Measurements from ENCODE around the gene TEX54.
"Not testable (repeated sequence)": the region's sequence is repeated elsewhere in the genome, so short reads cannot be mapped to it uniquely, and the experiment has no call there.

TEX54 gene

DNA sequence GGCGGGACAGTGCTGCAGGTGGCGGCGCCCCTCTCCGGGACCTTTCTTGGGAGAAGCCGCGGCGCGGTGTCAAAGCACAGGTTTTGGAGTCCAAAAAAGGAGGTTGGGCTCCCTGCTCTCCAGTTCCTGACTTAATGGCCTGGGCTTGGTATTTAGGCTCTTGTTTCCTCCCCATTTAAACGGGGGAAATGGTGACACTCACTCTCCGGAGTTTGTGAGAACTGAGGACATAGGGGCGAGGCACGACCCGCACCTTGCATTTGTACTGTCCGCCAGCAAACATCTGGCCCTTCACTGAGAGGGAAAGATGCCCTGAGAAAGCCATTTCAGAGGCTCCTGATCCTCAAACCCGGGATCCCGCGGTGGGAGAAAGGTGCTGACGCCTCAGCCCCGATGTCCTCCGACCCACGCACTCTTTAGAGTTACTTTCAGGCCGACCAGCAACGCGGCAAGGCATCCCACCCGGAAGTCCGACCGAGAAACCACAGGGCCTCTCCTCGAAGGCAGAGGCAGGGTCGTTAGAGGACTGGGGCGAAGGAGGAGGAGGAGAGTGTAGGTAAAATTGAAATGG lies 9.6 kb upstream of the TEX54 start:
- peak; percentile 78 for FAIRE-seq
- TF ChIP-seq POLR2A (IDR thresholded peaks at IDR 0.05; ENCODE audit: low read depth, low read length): no peak; the same call in 1 of the 2 replicates
- TF ChIP-seq TAF1 (IDR thresholded peaks at IDR 0.05; ENCODE audit: borderline replicate concordance, low read depth, low read length): no peak
- no peak for TF ChIP-seq POLR2AphosphoS5 (IDR thresholded peaks at IDR 0.05; ENCODE audit: low read depth, low read length)
- peak; percentile 34 for DNase-seq (ENCODE audit: insufficient read length)

DNA sequence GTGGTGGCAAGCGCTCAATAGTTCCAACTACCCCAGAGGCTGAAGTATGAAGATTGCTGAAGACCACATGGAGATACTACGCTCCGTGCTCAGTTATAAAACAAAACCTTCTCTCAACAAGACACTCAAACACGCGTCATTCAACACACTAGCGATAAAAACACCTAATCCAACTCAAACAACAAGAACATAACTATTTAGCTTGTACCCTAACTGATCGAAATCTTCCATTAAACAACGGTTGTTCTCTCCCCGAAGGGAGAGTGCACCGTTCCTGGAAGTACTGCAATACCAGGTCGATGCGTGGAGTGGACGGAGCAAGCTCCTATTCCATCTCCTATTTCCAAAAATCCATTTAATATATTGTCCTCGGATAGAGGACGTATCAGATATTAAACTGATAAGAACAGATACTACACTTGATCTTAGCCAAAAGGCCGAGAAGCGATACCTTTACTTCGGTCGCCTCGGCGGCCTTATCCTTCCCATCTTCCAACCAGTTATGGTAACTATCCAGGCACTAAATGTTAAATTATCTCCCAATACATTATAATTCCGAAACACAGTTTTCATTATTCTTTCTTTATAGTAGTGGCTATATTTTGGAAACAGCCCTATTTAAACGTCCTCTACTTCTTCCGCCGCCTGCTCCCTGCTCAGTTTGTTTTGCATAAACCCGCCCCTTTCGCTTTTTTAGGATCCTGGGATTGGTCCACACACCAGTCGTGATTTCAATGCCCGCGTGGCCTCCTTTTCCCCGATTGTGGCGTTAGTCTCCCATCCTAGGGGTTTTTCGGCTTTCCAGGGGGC lies 8.9 kb upstream of the TEX54 start:
- DNase-seq (ENCODE audit: insufficient read length): peak; percentile 84
- FAIRE-seq: peak; percentile 97
- TF ChIP-seq POLR2AphosphoS5 (IDR thresholded peaks at IDR 0.05; ENCODE audit: low read depth, low read length) (peak; percentile 100), POLR2A (IDR thresholded peaks at IDR 0.05; ENCODE audit: low read depth, low read length) (peak; percentile 100), TAF1 (IDR thresholded peaks at IDR 0.05; ENCODE audit: borderline replicate concordance, low read depth, low read length) (peak; percentile 40; the same call in 1 of the 2 replicates)

DNA sequence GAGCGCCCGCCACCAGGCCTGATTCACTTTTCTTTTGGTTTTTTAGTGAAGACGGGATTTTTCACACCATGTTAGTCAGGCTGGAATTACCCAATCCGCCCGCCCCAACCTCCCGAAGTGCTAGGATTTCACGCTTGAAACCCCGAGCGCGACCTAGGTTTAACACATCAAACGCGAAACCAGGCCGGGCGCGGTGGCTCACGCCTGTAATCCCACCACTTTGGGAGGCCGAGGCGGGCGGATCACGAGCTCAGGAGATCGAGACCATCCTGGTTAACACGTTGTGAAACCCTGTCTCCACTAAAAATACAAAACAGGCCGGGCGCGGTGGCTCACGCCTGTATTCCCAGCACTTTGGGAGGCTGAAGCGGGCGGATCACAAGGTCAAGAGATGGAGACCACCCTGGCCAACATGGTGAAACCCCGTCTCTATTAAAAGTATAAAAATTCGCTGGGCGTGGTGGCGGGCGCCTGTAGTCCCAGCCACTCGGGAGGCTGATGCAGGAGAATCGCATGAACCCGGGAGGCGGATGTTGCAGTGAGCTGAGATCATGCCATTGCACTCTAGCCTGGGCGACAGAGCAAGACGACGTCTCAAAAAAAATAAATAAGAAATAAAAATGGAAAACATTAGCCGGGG lies 8.2 kb upstream of the TEX54 start:
- not testable (repeated sequence) for DNase-seq (ENCODE audit: insufficient read length); FAIRE-seq

DNA sequence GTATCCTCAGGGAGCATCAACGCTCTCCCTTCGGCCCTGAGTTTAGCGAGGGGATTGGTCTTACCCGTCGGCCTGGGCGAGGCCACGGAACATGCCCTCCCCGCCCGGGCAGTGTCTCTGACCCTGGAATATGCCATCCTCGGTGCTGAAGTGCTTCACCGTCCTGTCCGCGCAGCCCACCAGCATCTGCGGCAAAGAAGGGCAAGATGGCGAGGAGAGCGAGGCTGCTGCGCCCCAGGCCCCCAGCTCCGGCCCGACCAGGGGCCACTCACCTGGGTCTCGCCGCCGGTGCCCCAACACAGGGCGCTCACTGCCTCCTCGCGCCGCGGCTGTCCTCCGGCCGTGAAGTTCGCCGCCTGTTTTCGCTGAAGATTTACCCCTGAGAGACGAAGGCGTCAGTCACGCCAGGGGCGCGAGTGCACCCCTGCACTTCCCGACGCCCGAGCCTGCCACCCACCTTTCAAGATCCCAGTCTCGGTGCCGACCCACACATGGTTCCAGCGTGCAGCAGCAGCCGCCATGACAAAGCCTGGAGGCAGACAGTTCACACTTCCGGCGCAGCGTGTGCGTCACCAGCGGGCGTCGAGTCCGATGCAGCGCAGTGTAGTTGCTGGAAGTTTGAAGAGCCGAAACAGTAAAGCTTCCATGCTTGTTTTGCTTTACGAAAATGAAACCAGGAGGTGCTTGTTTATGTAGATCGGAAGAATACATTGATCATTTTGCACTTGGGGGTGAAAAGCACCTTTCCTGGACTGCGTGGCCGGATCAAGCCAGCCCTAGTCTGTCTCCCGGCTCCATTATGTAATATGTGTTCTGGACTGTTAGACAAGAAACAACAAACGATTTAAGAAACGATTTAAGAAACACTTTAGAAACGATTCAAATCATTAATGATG lies 6.7 kb upstream of the TEX54 start, which contains the start of gene WDR74:
WDR74 (minus strand) TSS at position 541 of the 896 bp plus-strand sequence; CDS start at position 521, 20 bp downstream.
- TF ChIP-seq POLR2AphosphoS5 (IDR thresholded peaks at IDR 0.05; ENCODE audit: low read depth, low read length) (peak; percentile 95), POLR2A (IDR thresholded peaks at IDR 0.05; ENCODE audit: low read depth, low read length) (peak; percentile 96), TAF1 (IDR thresholded peaks at IDR 0.05; ENCODE audit: borderline replicate concordance, low read depth, low read length) (peak; percentile 95)
- DNase-seq (ENCODE audit: insufficient read length): peak; percentile 83
- FAIRE-seq: peak; percentile 91

DNA sequence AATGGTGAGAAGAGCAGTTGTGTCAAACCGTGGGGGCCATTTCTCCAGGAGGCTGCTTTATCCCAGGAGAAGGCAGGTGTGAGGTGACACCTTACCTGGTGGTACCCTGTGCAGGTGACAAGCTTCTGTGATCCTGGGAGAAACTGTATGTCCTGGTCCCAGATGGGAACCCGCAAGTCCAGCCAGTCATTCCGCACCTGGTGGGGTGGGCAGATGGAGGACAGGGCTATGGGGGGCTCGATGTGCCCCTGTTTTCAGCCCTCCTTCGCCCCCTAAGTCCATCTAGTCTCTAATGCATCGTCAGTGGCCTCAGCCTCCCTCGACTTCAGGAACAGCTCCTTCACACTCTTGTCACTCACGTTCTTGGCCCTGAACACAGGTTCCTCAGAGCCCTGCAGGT lies 2.7 kb upstream of the TEX54 start:
- TF ChIP-seq POLR2AphosphoS5 (IDR thresholded peaks at IDR 0.05; ENCODE audit: low read depth, low read length): no peak
- no peak for TF ChIP-seq POLR2A (IDR thresholded peaks at IDR 0.05; ENCODE audit: low read depth, low read length)
- TF ChIP-seq TAF1 (IDR thresholded peaks at IDR 0.05; ENCODE audit: borderline replicate concordance, low read depth, low read length): no peak
- FAIRE-seq: no peak
- DNase-seq (ENCODE audit: insufficient read length): no peak

DNA sequence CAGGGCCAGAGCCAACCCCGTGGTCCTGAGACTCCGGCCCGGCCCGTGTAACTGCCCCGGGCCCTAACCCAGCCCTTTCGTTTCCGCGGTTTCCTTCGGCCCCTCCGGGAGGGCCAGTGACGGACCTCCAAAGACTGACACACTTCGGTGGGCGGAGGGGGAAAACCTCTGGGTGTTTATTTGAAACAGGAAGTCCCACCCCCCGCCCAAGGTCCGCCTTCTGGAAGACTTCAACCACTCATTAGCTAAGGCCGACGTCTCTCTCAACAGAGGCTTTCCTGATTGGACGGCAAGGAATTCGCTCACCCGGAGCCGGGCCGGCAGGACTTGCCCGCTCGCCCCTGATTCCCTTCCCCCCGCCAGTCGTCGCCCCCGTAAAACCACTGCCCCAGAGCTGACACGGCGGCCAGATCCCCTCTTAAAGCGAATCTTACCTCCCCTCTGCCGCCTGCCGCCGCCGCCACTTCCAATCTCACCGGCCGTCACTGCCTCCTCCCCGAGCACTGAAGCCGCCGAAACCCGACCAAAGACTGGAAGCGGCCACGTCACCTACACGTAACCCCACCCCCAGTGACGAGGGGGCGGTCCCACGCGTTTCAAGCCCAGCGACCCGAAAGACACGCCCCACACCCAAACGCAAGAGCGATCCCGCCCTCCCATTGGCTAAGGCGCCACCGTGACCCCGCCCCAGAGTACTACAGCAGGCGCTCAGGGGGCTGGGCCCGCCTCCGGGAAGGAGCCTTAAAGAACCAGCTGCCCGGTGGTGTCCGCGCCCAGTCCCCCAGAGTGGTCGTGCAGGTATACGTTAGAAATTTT lies 913 bp downstream of the TEX54 start, which contains the start of gene STX5:
STX5 (minus strand) TSS at position 532 of the 816 bp plus-strand sequence. CDS start 808 bp downstream, outside the sequence.
- DNase-seq (ENCODE audit: insufficient read length): peak; percentile 96
- TF ChIP-seq POLR2AphosphoS5 (IDR thresholded peaks at IDR 0.05; ENCODE audit: low read depth, low read length) (no peak; the same call in 1 of the 2 replicates), POLR2A (IDR thresholded peaks at IDR 0.05; ENCODE audit: low read depth, low read length) (peak; percentile 80), TAF1 (IDR thresholded peaks at IDR 0.05; ENCODE audit: borderline replicate concordance, low read depth, low read length) (peak; percentile 92; the same call in 1 of the 2 replicates)
- FAIRE-seq: peak; percentile 96

DNA sequence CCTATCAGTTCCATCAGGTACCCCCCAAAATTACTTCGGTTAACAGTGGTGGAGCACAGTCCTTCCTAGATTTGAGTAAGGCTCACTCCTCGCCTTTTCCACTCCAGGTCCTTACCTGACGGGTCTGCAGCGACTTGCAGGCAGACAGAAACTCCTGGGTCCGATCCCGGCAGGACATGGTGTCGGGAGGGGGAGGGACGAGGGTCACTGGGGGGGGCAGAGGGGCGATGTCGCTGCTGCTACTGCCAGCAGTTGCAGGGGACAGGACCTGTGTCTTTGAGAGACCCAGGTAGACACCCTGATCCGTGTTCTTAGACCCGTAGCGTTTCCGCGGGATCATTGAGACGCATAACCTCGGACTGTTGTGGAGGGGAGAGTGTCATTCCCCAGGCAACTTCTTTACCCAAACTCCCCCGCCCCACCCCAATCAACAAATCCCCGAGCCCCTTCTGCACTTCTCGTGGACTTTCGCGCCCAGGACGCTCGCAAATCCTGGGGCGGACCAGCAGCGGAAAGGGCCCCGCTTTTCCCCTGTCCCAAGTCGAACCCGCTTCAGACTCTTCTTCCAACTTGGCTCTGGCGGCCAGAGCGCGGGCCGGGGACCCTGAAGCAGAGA lies 1.6 kb downstream of the TEX54 start:
- FAIRE-seq: peak; percentile 48
- TF ChIP-seq TAF1 (IDR thresholded peaks at IDR 0.05; ENCODE audit: borderline replicate concordance, low read depth, low read length) (no peak), POLR2AphosphoS5 (IDR thresholded peaks at IDR 0.05; ENCODE audit: low read depth, low read length) (no peak), POLR2A (IDR thresholded peaks at IDR 0.05; ENCODE audit: low read depth, low read length) (no peak)
- DNase-seq (ENCODE audit: insufficient read length): no peak

DNA sequence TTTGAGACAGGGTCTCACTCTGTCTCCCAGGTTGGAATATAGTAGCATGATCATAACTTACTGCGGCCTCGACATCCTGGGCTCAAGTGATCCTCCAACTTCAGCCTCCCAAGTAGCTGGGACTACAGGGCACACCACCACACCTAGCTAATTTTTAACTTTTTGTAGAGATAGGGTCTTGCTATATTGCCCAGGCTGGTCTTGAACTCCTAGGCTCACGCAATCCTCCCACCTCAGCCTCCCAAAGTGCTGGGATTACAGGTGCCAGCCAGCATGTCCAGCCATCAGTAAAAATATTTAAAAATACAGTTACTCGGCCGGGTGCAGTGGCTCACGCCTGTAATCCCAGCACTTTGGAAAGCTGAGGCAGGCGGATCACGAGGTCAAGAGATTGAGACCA lies 4.5 kb downstream of the TEX54 start:
- DNase-seq (ENCODE audit: insufficient read length); FAIRE-seq: not testable (repeated sequence)

DNA sequence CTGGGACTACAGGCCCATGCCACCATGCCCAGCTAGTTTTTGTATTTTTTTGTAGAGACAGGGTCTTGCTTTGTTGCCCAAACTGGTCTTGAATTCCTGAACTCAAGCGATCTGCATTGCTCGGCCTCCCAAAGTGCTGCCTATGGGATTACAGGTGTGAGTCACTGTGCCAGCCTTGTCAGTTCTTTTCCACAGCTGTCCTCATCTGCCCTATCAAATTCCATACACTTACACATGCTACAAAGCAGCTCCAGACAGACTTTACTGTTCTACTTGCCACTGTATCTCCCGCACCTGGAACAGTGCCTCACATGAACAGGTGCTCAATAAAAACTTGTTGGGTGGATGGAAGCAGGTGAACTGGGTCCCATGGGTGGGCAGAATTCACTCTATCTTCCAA lies 9.0 kb downstream of the TEX54 start:
- FAIRE-seq (no peak), DNase-seq (ENCODE audit: insufficient read length) (no peak)
- TF ChIP-seq POLR2A (IDR thresholded peaks at IDR 0.05; ENCODE audit: low read depth, low read length): no peak
- no peak for TF ChIP-seq TAF1 (IDR thresholded peaks at IDR 0.05; ENCODE audit: borderline replicate concordance, low read depth, low read length)
- TF ChIP-seq POLR2AphosphoS5 (IDR thresholded peaks at IDR 0.05; ENCODE audit: low read depth, low read length): no peak

DNA sequence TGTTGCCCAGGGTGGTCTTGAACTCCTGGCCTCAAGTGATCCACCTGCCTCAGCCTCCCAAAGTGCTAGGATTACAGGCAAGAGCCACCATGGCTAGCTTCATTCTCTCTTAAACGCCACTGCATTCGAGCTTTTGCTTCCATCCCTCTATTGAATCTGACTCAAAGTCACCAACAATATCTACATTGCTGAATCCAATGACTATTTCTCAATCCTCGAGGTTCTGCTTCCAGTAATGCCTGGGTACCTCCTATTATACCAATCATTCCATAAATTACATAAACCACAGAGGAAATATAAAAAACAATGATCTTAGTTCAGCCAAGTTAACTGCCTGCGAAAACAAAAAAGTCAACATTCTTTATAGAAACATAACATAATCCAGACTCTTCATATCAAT lies 15.5 kb downstream of the TEX54 start:
- TF ChIP-seq POLR2A (IDR thresholded peaks at IDR 0.05; ENCODE audit: low read depth, low read length) (no peak), POLR2AphosphoS5 (IDR thresholded peaks at IDR 0.05; ENCODE audit: low read depth, low read length) (no peak), TAF1 (IDR thresholded peaks at IDR 0.05; ENCODE audit: borderline replicate concordance, low read depth, low read length) (no peak)
- DNase-seq (ENCODE audit: insufficient read length) (no peak), FAIRE-seq (no peak)

Measured in GM12892 (cell line).